BJ (cell line): Measurements from ENCODE around the gene GOLGA1. TPM values are rescaled to one million over a fixed set of nuclear protein-coding genes. Genes with fewer than 3 reads are reported as not detected.
"Not testable (repeated sequence)": the region's sequence is repeated elsewhere in the genome, so short reads cannot be mapped to it uniquely, and the experiment has no call there.

Source experiments
- CTCF ChIA-PET: fragments of 350-600 bp; formaldehyde crosslinking; extraction: SDS; loops from one replicate; lab custom pipeline; 2021; ENCODE audit warnings: antibody characterized with exemption, inconsistent platforms; lab: Yijun Ruan, JAX
- POLR2A ChIA-PET: fragments of 300-600 bp; sonication (Branson Sonifier 250); formaldehyde crosslinking; extraction: SDS; loops from one replicate; lab custom pipeline; 2021; ENCODE audit warnings: antibody characterized with exemption; lab: Charles Lee
- DNase-seq: peaks from one replicate; pipeline ENCODE4 v3.0.0-alpha.2; 2011; ENCODE audit warnings: low read depth
- H3K27me3 ChIP-seq: 2 replicates; pipeline ENCODE4 v1.6.0; 2011; ENCODE audit warnings: low read length; ENCODE audit not compliant: control insufficient read depth, insufficient read depth
- H3K36me3 ChIP-seq: 2 replicates; pipeline ENCODE4 v1.5.1; 2011; ENCODE audit warnings: low read length; ENCODE audit not compliant: control insufficient read depth, insufficient read depth
- H3K4me3 ChIP-seq: 2 replicates; pipeline ENCODE4 v1.5.1; 2011; ENCODE audit warnings: low read depth, mild to moderate bottlenecking, control low read depth, low read length
- polyA plus RNA-seq: library from polyadenylated mRNA; depleted of rRNA; stranded (reverse); fragments of >200 nt; gene quantifications from 2 replicates; pipeline ENCODE4 v1.2.3, GENCODE V29; 2011
- TF ChIP-seq, protein P1 (sequence below): IDR thresholded peaks from 2 replicates; pipeline ENCODE4 v1.5.1; 2011; ENCODE audit warnings: low read depth, mild to moderate bottlenecking, control low read depth, inconsistent platforms, low read length, moderate library complexity; ENCODE audit not compliant: insufficient read depth

Gene GOLGA1
- polyA plus RNA-seq, 1 experiment: 12.4 TPM

- ChIA-PET POLR2A (no interaction called here), CTCF (interaction anchor here (1.1 to 1.4 kb wide), 2 partner anchors 17 to 23 kb away, joined by 3 read pairs; partner anchors contain the start of gene GOLGA1)
- H3K27me3 ChIP-seq: no peaks in the 10 kb centered on the region
- TF ChIP-seq, protein P1, sequence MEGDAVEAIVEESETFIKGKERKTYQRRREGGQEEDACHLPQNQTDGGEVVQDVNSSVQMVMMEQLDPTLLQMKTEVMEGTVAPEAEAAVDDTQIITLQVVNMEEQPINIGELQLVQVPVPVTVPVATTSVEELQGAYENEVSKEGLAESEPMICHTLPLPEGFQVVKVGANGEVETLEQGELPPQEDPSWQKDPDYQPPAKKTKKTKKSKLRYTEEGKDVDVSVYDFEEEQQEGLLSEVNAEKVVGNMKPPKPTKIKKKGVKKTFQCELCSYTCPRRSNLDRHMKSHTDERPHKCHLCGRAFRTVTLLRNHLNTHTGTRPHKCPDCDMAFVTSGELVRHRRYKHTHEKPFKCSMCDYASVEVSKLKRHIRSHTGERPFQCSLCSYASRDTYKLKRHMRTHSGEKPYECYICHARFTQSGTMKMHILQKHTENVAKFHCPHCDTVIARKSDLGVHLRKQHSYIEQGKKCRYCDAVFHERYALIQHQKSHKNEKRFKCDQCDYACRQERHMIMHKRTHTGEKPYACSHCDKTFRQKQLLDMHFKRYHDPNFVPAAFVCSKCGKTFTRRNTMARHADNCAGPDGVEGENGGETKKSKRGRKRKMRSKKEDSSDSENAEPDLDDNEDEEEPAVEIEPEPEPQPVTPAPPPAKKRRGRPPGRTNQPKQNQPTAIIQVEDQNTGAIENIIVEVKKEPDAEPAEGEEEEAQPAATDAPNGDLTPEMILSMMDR: no peak
- DNase-seq: no peak
- no peaks in the 10 kb centered on the region for H3K36me3 ChIP-seq
- H3K4me3 ChIP-seq: no peak overlapping the region
These were observed 23.7 kb upstream of the GOLGA1 start for GRCh38 chr9:124964604-124965003.

GRCh38 chr9:124964056-124964455, 23.2 kb upstream of the GOLGA1 start:
- CTCF ChIA-PET: interaction anchor here (1.4 kb wide), 1 partner anchor 23 kb away, joined by 3 read pairs; the partner anchor contains the start of gene GOLGA1
- Histone ChIP-seq H3K36me3 (no peaks in the 10 kb centered on the region), H3K27me3 (no peaks in the 10 kb centered on the region), H3K4me3 (no peak overlapping the region)
- POLR2A ChIA-PET: no interaction called here
- no peak for DNase-seq
- TF ChIP-seq, protein P1: no peak

DNA sequence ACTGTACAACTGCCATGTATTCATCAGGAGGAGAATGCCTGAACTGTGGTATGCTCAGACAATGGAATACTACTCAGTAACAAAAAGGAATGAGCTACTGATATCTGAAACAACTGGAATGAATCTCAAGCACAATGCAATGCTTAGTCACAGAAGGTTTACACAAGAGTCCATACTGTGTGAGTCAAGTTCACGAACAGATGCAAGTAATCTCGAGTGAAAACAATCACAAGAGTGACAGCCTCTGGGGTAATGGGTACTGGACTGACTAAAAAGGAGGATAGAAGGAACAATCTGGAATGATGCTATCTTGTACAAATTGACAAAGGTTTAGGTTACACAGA, 19.5 kb upstream of the GOLGA1 start:
- H3K4me3 ChIP-seq: no peak overlapping the region
- TF ChIP-seq, protein P1: no peak
- no peaks in the 10 kb centered on the region for H3K27me3 ChIP-seq
- CTCF ChIA-PET: interaction anchor here (1.7 kb wide), 1 partner anchor 9 kb away, joined by 5 read pairs; no protein-coding TSS in a partner anchor
- DNase-seq: no peak
- H3K36me3 ChIP-seq: no peaks in the 10 kb centered on the region
- POLR2A ChIA-PET: no interaction called here

DNA sequence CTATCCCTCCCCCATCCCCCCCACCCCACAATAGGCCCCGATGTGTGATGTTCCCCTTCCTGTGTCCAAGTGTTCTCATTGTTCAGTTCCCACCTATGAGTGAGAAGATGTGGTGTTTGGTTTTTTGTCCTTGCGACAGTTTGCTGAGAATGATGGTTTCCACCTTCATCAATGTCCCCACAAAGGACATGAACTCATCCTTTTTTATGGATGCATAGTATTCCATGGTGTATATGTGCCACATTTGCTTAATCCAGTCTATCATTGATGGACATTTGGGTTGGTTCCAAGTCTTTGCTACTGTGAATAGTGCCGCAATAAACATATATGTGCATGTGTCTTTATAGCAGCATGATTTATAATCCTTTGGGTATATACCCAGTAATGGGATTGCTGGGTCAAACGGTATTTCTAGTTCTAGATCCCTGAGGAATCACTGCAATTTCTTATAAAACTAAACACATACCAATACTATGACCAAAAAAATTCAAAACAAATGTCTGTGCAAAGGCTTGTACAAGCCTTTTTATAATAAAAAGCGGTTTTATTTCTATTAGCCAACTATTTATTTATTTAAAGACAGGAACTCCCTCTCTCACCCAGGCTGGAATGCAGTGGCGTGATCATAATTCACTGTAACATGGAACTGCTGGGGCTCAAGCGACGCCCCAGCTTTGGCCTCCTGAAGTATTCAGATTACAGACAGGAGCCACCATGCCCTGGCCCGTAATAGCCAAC, 19.0 kb upstream of the GOLGA1 start:
- H3K36me3 ChIP-seq, DNase-seq, POLR2A ChIA-PET, H3K27me3 ChIP-seq, H3K4me3 ChIP-seq: not testable (repeated sequence)
- CTCF ChIA-PET: interaction anchor here (1.7 kb wide), 1 partner anchor 10 kb away, joined by 5 read pairs; no protein-coding TSS in a partner anchor

GRCh38 chr9:124954255-124954654, 13.4 kb upstream of the GOLGA1 start:
- CTCF ChIA-PET: interaction anchor here (0.5 to 0.6 kb wide), 2 partner anchors 41 to 42 kb away, joined by 3 read pairs; no protein-coding TSS in a partner anchor
- POLR2A ChIA-PET: no interaction called here
- DNase-seq: no peak
- Histone ChIP-seq H3K27me3 (no peaks in the 10 kb centered on the region), H3K4me3 (no peak overlapping the region), H3K36me3 (no peaks in the 10 kb centered on the region)
- TF ChIP-seq, protein P1: no peak
